Skeletal muscle tissue (tissue), 4 donors: ENCODE measurements around the gene FAM111A. TPM values are rescaled to one million over a fixed set of nuclear protein-coding genes. Genes with fewer than 3 reads are reported as not detected.
"Not testable (repeated sequence)": the region's sequence is repeated elsewhere in the genome, so short reads cannot be mapped to it uniquely, and the experiment has no call there.

ENCODE experiments used
- H3K27ac ChIP-seq: one replicate; pipeline ENCODE4 v1.7.0; 2013; ENCODE audit warnings: mild to moderate bottlenecking, low read depth, low read length, inconsistent platforms
- H3K27me3 ChIP-seq, 3 donors: one replicate each; pipeline ENCODE4 v1.7.0; 2013; ENCODE audit warnings: low read length in 3 of 3; ENCODE audit not compliant: control insufficient read depth in 3 of 3, insufficient read depth in 3 of 3
- H3K36me3 ChIP-seq, 3 donors: one replicate each; pipeline ENCODE4 v1.7.0; 2013; ENCODE audit warnings: low read length in 3 of 3; ENCODE audit not compliant: control insufficient read depth in 3 of 3, insufficient read depth in 3 of 3
- H3K4me1 ChIP-seq, 3 donors: one replicate each; pipeline ENCODE4 v1.7.0; 2013; ENCODE audit warnings: low read length in 3 of 3, mild to moderate bottlenecking in 3 of 3; ENCODE audit not compliant: control insufficient read depth in 3 of 3, insufficient read depth in 3 of 3
- H3K4me3 ChIP-seq, 3 donors: one replicate each; pipeline ENCODE4 v1.7.0; 2013; ENCODE audit warnings: low read length in 3 of 3
- H3K9ac ChIP-seq, 3 donors: one replicate each; pipeline ENCODE4 v1.7.0; 2013; ENCODE audit warnings: low read length in 3 of 3, mild to moderate bottlenecking in 3 of 3, moderate library complexity in 2 of 3, low read depth in 1 of 3
- H3K9me3 ChIP-seq, 3 donors: one replicate each; pipeline ENCODE4 v1.7.0; 2013; ENCODE audit warnings: low read length in 3 of 3; ENCODE audit not compliant: control insufficient read depth in 3 of 3
- total RNA-seq: library from RNA; depleted of rRNA; stranded (reverse); fragments of >200 nt; gene quantifications from one replicate; pipeline ENCODE4 v1.2.3, GENCODE V29; 2014
- donor health status: Osteomylitis.

FAM111A gene
- total RNA-seq, 1 donor from 2014 or later, result 17.2 TPM

GRCh38 chr11:59107721-59108120 is 34.9 kb upstream of the FAM111A start:
- H3K27ac ChIP-seq, H3K4me3 ChIP-seq, H3K9me3 ChIP-seq, H3K9ac ChIP-seq, H3K36me3 ChIP-seq: not testable (repeated sequence)
- H3K27me3 ChIP-seq, result peaks cover 3 to 21% (median 13%) of the 10 kb centered on the region in 3 donors
- H3K4me1 ChIP-seq, result peaks cover 5 to 11% (median 8%) of the 10 kb centered on the region in 3 donors

DNA sequence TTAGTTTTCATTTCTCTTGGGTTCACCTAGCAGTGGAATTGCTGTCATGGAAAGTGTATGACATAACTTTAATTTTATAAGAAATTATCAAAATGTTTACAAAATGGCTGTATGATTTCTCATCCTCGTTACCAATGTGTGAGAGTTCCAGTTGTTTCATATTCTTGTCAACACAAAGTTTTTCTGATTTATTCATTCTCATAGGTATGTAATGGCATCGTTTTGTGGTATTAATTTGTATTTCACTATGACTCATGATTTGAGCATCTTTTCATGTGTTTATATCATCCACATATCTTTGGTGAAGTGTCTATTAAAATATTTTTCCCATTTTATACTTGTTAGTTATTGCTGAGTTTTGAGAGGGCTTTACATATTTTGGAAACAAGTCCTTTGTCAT is 30.2 kb upstream of the FAM111A start:
- H3K36me3 ChIP-seq, result no peaks in the 10 kb centered on the region
- no peak overlapping the region for H3K9ac ChIP-seq
- H3K27me3 ChIP-seq, result peaks cover 0 to 6% (median 0%) of the 10 kb centered on the region in 3 donors
- H3K9me3 ChIP-seq, result no peaks in the 10 kb centered on the region
- H3K27ac ChIP-seq, result no peak overlapping the region
- H3K4me1 ChIP-seq, result no peaks in the 10 kb centered on the region
- H3K4me3 ChIP-seq, result no peak overlapping the region

DNA sequence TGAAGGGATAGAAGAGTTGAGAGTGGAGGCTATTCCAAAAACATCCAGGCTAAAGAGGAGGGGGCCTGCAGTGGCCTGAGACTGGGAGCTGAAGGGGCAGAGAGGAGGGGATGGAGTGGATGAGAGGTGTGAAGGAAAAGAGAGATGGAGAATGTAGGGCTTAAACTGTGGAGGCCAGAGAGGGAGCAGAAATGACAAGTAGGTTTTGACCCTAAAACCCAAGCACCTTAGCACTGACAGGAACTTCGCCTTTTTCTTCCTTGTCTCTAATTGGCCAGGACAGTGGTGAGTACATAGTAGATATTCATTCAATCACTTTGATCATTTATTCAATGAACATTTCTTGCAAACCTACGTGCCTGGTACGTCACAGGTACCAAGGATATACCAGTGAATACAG is 28.3 kb upstream of the FAM111A start:
- Histone ChIP-seq H3K36me3 (no peaks in the 10 kb centered on the region), H3K9me3 (peaks cover 0 to 5% (median 3%) of the 10 kb centered on the region in 3 donors), H3K4me3 (no peak overlapping the region), H3K4me1 (no peaks in the 10 kb centered on the region), H3K9ac (no peak overlapping the region), H3K27ac (no peak overlapping the region), H3K27me3 (no peaks in the 10 kb centered on the region)

GRCh38 chr11:59115553-59115952 is 27.1 kb upstream of the FAM111A start:
- no peaks in the 10 kb centered on the region for H3K36me3 ChIP-seq
- H3K27me3 ChIP-seq, result no peaks in the 10 kb centered on the region
- H3K9ac ChIP-seq, result no peak overlapping the region
- H3K4me1 ChIP-seq, result no peaks in the 10 kb centered on the region
- H3K4me3 ChIP-seq, result no peak overlapping the region
- peaks cover 0 to 5% (median 4%) of the 10 kb centered on the region in 3 donors for H3K9me3 ChIP-seq
- H3K27ac ChIP-seq, result no peak overlapping the region

DNA sequence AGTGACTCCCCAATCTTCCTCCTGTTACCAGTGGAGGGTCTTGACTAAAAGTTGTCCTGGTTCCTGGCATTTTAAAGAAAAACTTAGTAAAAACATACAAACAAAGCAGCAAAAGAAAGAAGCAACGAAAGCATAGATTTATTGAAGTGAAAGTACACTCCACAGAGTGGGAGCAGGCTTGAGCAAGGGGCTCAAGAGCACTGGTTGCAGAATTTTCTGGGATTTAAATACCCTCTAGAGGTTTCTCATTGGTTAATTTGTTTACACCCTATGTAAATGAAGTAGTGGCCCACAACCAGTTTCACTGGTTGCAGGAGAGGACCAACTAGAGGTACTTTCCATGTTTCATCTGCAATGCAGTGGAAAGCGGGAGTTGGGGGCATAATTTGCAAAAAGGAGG is 24.9 kb upstream of the FAM111A start:
- Histone ChIP-seq H3K9me3 (peaks cover 0 to 5% (median 4%) of the 10 kb centered on the region in 3 donors), H3K4me1 (no peaks in the 10 kb centered on the region), H3K36me3 (no peaks in the 10 kb centered on the region), H3K27ac (no peak overlapping the region), H3K4me3 (no peak overlapping the region), H3K27me3 (no peaks in the 10 kb centered on the region), H3K9ac (no peak overlapping the region)

DNA sequence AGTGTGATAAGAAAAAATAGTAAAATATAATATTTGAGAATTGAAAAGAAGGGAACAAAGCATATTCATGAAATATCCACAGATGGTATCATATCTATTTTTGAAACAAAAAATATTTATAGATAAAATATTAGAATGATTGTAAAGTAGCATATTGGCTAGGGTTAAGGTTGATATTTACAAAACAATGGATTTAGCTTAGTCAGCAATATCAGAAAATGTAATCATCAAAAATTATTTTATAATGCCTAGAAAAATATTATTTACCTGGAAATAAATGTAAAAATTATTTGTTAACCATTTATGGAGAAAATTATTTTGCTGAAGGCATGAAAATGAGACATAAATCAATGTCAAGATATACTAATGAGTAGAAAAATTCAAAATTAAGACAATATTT is 22.8 kb upstream of the FAM111A start:
- Histone ChIP-seq H3K27ac (no peak overlapping the region), H3K4me1 (no peaks in the 10 kb centered on the region), H3K4me3 (no peak overlapping the region), H3K9me3 (peaks cover 0 to 5% (median 4%) of the 10 kb centered on the region in 3 donors), H3K27me3 (no peaks in the 10 kb centered on the region), H3K36me3 (no peaks in the 10 kb centered on the region), H3K9ac (no peak overlapping the region)

- Histone ChIP-seq H3K4me1 (peaks cover 0 to 6% (median 2%) of the 10 kb centered on the region in 3 donors), H3K36me3 (peaks cover 0 to 2% (median 0%) of the 10 kb centered on the region in 3 donors), H3K9me3 (no peaks in the 10 kb centered on the region), H3K9ac (peak overlapping the region in 2 of 3 donors; percentile 56 to 61), H3K4me3 (peak overlapping the region; percentile 32 to 56 (median 35)), H3K27me3 (no peaks in the 10 kb centered on the region), H3K27ac (no peak overlapping the region)
Measured at GRCh38 chr11:59135648-59136461, 6.8 kb upstream of the FAM111A start.

DNA sequence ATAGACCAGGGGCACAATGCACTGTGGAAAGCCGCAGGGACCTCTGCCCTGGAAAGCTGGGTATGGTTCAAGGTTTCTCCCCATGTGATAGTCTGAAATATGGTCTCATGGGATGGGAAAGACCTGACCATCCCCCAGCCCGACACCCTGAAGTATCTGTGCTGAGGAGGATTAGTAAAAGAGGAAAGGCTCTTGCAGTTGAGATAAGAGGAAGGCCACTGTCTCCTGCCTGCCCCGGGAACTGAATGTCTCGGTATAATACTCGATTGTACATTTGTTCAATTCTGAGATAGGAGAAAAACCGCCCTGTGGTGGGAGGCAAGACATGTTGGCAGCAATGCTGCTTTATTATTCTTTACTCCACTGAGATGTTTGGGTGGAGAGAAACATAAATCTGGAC is 6.1 kb upstream of the FAM111A start:
- not testable (repeated sequence) for H3K9ac ChIP-seq, H3K27me3 ChIP-seq, H3K27ac ChIP-seq, H3K4me1 ChIP-seq, H3K4me3 ChIP-seq, H3K36me3 ChIP-seq, H3K9me3 ChIP-seq

DNA sequence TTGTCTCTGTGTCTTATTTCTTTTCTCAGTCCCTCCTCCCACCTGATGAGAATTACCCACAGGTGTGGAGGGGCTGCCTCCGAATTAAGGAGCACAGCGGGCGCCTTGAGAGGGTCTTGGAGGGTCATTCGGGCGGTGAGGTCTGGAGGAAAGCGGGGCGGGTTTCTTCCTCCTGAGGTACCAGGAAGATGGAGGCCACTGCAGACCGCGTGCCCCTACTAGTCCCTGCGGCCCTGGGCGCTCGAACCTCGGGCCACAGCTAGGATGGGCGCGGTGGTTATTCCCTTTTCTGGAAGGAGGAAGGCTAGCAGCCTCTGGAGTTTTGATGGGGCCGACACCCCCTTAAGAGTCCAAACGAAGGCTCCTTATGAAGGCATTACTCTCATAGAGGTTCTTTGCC is 5.5 kb upstream of the FAM111A start:
- peaks cover 2 to 9% (median 4%) of the 10 kb centered on the region in 3 donors for H3K4me1 ChIP-seq
- no peak overlapping the region for H3K27ac ChIP-seq
- H3K9ac ChIP-seq, result no peak overlapping the region
- no peak overlapping the region for H3K4me3 ChIP-seq
- H3K9me3 ChIP-seq, result no peaks in the 10 kb centered on the region
- no peaks in the 10 kb centered on the region for H3K36me3 ChIP-seq
- no peaks in the 10 kb centered on the region for H3K27me3 ChIP-seq

DNA sequence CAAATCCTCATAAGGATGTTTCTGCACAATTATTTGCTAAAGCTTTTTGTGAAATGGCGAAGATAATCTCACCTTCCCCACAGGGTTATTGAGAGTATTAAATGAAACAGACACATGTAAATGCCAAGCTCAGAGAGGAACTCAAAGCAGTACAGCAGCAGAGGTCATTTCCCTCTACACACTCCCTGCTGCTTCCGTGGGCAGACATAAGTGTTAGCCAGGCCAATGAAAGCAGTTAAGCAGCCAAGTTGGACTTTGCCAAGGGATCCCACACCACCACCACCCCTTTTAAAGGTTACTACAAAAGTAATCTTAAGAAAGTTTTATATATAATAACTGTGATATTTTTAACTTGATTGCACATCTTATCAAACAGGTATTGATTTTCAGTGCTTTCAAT is 4.0 kb upstream of the FAM111A start:
- no peak overlapping the region for H3K4me3 ChIP-seq
- no peaks in the 10 kb centered on the region for H3K36me3 ChIP-seq
- H3K9me3 ChIP-seq, result no peaks in the 10 kb centered on the region
- H3K27me3 ChIP-seq, result no peaks in the 10 kb centered on the region
- H3K27ac ChIP-seq, result no peak overlapping the region
- H3K9ac ChIP-seq, result no peak overlapping the region
- H3K4me1 ChIP-seq, result peaks cover 4 to 15% (median 12%) of the 10 kb centered on the region in 3 donors
